SK-MEL-5 (cell line): ENCODE results near the gene CCDC102B. TPM values are rescaled to one million over a fixed set of nuclear protein-coding genes. Genes with fewer than 3 reads are reported as not detected.
A peak's percentile ranks its signal among the peaks of the same experiment; 100 is the strongest.

Experiments used
- DNase-seq: peaks from one replicate; pipeline ENCODE4 v3.0.0-alpha.2; 2016; ENCODE audit warnings: low read depth, low spot score
- in situ Hi-C: cut with HindIII; loops from 2 replicates; pipeline ENCODE4 v1.10.0; 2016; ENCODE audit warnings: low sequenced_read_pairs, high pct_unique_total_duplicates, low pct_unique_long_range_greater_than_20kb
- total RNA-seq: library from RNA; depleted of rRNA; stranded (reverse); fragments of >200 nt; shearing (Covaris generic); gene quantifications from 2 replicates; pipeline ENCODE4 v1.2.3, GENCODE V29; 2014

The CCDC102B gene
- total RNA-seq, 1 experiment from 2014 or later: not detected

- in situ Hi-C loops: no loop called here
Observed at GRCh38 chr18:68803356-68803755, 5.5 kb downstream of the CCDC102B start.

DNA sequence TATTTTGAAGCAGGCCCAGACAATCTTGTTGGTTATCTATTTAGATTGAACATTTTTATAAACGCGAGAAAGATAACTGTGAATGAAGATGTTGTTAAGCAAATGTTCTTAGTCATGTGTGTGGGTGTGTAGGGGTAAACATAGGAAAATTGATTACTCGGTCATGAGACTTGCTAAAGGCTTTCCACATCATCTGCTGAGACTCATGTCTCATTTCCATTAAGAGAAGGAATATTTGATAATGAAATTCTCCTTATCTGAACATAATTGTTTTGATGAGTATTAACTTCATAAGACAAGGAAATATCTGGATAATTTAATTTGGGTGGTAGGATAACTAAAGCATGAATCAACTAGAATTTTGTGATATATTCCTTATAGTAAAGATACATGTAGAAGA is 19.7 kb downstream of the CCDC102B start:
- DNase-seq: no peak
- in situ Hi-C loops: no loop called here

More at GRCh38 chr18:68803356-68803755, 5.5 kb downstream of the CCDC102B start:
- no peak for DNase-seq

- in situ Hi-C loops: no loop called here
- no peak for DNase-seq
Observed at GRCh38 chr18:68818584-68818983, 20.7 kb downstream of the CCDC102B start.

DNA sequence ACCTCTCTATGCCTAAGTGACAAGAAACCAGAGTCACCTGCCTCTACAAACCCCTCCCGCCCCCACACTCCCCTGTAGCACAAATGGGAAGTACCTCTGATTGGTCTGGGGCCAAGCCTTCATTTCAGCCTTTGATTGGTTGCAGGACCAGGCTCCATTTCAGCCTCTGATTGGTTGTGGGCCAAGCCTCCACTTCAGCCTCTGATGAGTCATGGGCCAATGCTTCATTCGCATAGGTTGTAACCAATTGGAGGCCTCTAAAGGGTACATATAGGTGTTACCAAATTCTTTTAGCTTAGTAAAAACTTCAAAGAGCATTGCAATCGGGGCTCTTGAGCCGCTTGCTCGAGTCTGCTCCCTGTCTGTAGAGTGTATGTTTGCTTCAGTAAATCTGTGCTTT is 25.0 kb downstream of the CCDC102B start:
- in situ Hi-C loops: no loop called here
- peak; percentile 5 for DNase-seq

- DNase-seq: no peak
- in situ Hi-C loops: no loop called here
Observed at GRCh38 chr18:68826121-68826520, 28.2 kb downstream of the CCDC102B start.

- no peak for DNase-seq
- in situ Hi-C loops: no loop called here
Observed at GRCh38 chr18:68830256-68831045, 32.6 kb downstream of the CCDC102B start.

DNA sequence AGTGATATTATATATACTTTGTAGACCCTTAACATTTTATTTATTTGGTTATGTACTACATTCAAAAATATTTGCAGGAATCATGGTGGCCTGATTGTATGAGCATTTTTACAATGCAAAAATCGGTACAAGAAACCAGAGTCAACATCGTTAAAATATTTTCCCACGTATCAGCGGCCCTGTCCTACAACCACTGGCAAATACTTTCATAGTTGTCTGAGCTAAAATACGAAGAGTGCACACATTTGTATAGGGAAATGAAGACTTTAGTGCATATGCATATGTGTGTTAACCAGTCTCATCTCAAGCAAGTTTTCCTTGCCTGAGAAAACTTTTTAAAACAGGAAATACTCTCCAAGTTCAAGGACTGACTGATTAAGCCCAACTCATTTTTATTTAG is 35.9 kb downstream of the CCDC102B start:
- no peak for DNase-seq
- in situ Hi-C loops: no loop called here

- in situ Hi-C loops: no loop called here
- DNase-seq: no peak
Observed at GRCh38 chr18:68837665-68838451, 40.0 kb downstream of the CCDC102B start.

DNA sequence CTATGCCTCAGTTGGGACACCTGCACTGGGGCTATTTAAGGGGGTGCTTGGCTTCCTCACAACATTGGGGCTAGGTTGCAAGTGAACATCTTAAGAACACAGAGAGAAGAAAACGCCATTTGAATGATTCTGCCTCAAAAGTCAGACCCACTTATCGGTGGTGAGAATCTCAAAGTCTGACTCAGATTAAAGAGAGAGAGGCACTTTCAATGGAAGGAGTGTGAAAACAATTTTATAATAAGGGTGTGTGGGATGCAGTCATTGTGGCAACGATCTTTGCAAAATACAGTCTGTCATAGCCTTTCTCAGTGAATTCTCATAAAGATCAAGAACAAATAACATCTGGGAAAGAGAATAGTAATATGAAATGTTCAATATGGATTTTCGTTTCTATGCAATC is 41.8 kb downstream of the CCDC102B start:
- no peak for DNase-seq
- in situ Hi-C loops: no loop called here

DNA sequence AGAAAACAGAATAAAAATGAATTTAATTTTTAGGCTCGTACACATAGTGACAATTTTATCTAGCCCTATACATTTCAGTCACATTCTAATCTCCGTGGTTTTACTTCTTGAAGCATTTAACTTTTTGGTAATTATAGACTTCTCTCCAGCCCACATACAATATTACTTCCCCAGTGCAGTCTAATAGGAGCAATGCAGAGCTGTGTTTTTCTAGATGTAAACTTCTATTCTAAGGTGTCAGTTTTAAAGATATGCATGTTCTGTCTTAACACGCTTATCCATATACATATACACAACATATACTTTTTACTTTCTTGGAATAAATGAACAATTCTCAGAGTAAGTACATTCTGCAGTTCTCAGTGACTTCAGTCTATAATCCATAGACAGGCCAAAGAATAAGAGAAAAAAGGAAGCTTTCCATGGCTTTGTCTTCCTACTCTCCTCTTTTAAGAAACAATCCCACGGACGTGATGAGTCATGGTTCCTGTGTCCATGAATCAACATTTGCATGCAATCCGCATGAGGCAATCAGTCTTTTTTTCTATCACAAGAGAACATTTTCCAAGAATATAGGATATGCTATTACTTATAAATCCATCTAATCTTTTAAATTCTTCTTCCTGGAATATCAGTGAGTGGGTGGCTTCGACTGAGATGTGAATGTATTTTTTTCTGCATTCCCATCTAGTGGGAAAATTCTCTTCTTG is 42.8 kb downstream of the CCDC102B start:
- in situ Hi-C loops: no loop called here
- peak; percentile 43 for DNase-seq

- DNase-seq: no peak
- in situ Hi-C loops: no loop called here
Observed at GRCh38 chr18:68841301-68841700, 43.4 kb downstream of the CCDC102B start.

GRCh38 chr18:68842951-68843350 is 45.1 kb downstream of the CCDC102B start:
- no peak for DNase-seq
- in situ Hi-C loops: no loop called here

- peak; percentile 9 for DNase-seq
- in situ Hi-C loops: no loop called here
Observed at GRCh38 chr18:68843473-68844089, 45.7 kb downstream of the CCDC102B start.

DNA sequence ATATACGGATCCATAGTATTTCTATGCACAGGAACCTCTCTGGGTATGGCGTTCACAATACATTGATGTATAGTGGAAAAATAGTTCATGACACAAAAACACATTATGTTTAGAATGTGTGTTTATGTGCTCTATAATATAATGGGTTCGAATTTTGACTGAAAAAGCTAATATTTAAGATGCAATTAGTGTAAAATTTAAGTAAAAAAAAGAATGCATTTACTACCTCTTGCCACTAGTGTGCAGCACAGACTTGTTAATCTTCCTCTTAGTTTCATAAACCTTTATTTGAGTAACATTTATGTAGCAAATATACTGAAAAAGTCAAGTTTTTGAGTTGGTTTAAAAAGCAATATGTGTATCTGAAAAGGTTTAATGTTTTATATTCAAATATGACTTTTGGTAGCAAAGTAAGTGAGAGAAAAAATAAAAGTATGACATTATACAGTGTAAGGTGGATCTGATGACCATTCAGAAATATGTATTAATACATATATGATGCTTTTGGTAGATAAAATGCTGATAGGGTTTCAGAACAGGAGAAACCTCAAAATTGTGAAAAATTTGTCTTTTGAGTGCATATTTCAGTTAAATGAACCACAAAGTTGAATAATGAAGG is 49.4 kb downstream of the CCDC102B start:
- peak; percentile 31 for DNase-seq
- in situ Hi-C loops: no loop called here

GRCh38 chr18:68848242-68848641 is 50.4 kb downstream of the CCDC102B start:
- no peak for DNase-seq
- in situ Hi-C loops: no loop called here

GRCh38 chr18:68854786-68855391 is 57.0 kb downstream of the CCDC102B start:
- in situ Hi-C loops: no loop called here
- no peak for DNase-seq

DNA sequence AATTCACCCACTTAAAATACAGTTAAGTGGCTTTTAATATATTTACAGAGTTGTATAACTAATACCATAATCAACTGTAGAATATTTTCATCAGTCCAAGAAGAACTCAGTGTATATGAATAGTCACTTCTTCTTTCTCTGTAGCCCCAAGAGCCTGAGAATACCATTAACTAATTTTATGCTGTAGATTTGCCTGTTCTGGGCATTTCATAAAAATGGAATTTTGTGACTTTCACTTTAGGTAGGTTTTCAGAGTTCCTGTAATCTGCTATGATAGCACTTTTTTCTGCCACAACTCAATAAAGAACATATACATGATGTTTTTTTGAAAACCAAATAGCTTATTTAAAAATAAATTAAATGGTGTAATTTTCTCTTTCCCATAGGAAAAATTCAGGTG is 57.6 kb downstream of the CCDC102B start:
- in situ Hi-C loops: no loop called here

More for the DNA sequence above, 57.6 kb downstream of the CCDC102B start:
- no peak for DNase-seq
